PC-9 (cell line): Measurements from ENCODE around the gene ADAMTS10. TPM values are rescaled to one million over a fixed set of nuclear protein-coding genes. Genes with fewer than 3 reads are reported as not detected.

Experiments used
- BruUV-seq: library from RNA; stranded (reverse); fragments of 400-500 nt; replicated peaks from 2 replicates; lab custom pipeline; 2021; lab: Mats Ljungman, UMichigan
- CTCF ChIA-PET: fragments of 300-600 bp; sonication (Branson Sonifier 250); formaldehyde crosslinking; loops from one replicate; lab custom pipeline; 2022; ENCODE audit warnings: antibody characterized with exemption; lab: Charles Lee
- POLR2A ChIA-PET: fragments of 300-600 bp; sonication (Branson Sonifier 250); formaldehyde crosslinking; loops from one replicate; lab custom pipeline; 2022; ENCODE audit warnings: antibody characterized with exemption; ENCODE audit not compliant: unreplicated experiment; lab: Charles Lee
- DNase-seq, 2 experiments: peaks; one replicate each; pipeline versions ENCODE4 v3.0.0 to v3.0.0-alpha.2; 2015 to 2022; ENCODE audit warnings: mixed read lengths in 1 of 2
- H2AFZ ChIP-seq: fragments of 200-600 bp; sonication (generic); 2 replicates; pipeline ENCODE4 v1.8.1; 2017; ENCODE audit warnings: antibody characterized with exemption
- H3F3A ChIP-seq: fragments of 200-600 bp; sonication (generic); 2 replicates; pipeline ENCODE4 v1.8.1; 2017; ENCODE audit warnings: antibody characterized with exemption, mild to moderate bottlenecking, low read depth; ENCODE audit not compliant: insufficient read depth
- H3K27ac ChIP-seq: fragments of 200-600 bp; sonication (generic); 2 replicates; pipeline ENCODE4 v1.6.1; 2016; ENCODE audit warnings: mixed run types
- H3K27me3 ChIP-seq: fragments of 200-600 bp; sonication (generic); 2 replicates; pipeline ENCODE4 v1.6.1; 2016; ENCODE audit warnings: low read depth, mixed run types; ENCODE audit not compliant: insufficient read depth
- H3K36me3 ChIP-seq: fragments of 200-600 bp; sonication (generic); 2 replicates; pipeline ENCODE4 v1.6.1; 2016; ENCODE audit warnings: low read depth, mixed run types
- H3K4me1 ChIP-seq: fragments of 200-600 bp; sonication (generic); replicated peaks from 2 replicates; pipeline ENCODE4 v1.6.1; 2016; ENCODE audit warnings: mixed run types; ENCODE audit not compliant: insufficient read depth
- H3K4me2 ChIP-seq: fragments of 200-600 bp; sonication (generic); 2 replicates; pipeline ENCODE4 v1.6.1; 2017; ENCODE audit warnings: mixed run types
- H3K4me3 ChIP-seq: fragments of 200-600 bp; sonication (generic); 2 replicates; pipeline ENCODE4 v1.6.1; 2016; ENCODE audit warnings: mixed run types
- H3K79me2 ChIP-seq: fragments of 200-600 bp; sonication (generic); 2 replicates; pipeline ENCODE4 v1.6.1; 2017; ENCODE audit warnings: low read depth, mixed run types
- H3K9me2 ChIP-seq: fragments of 200-600 bp; sonication (generic); 2 replicates; pipeline ENCODE4 v1.8.1; 2017; ENCODE audit warnings: mild to moderate bottlenecking; ENCODE audit not compliant: insufficient read depth
- H3K9me3 ChIP-seq: fragments of 200-600 bp; sonication (generic); 2 replicates; pipeline ENCODE4 v1.8.1; 2016; ENCODE audit warnings: low read depth; ENCODE audit not compliant: insufficient read depth
- H4K20me1 ChIP-seq: fragments of 200-600 bp; sonication (generic); 2 replicates; pipeline ENCODE4 v1.8.1; 2017; ENCODE audit not compliant: insufficient read depth
- EZH2 ChIP-seq: fragments of 200-600 bp; sonication (generic); IDR thresholded peaks from 2 replicates; pipeline ENCODE4 v1.8.0; 2017; ENCODE audit warnings: antibody characterized with exemption, low read depth
- intact Hi-C: fragments of 100-400 bp; cut with micrococcal nuclease; formaldehyde crosslinking; loops from one replicate; pipeline ENCODE4 v1.10.0; 2022; ENCODE audit not compliant: unreplicated experiment
- total RNA-seq: library from RNA; stranded (reverse); gene quantifications from 2 replicates; pipeline ENCODE4 v1.2.3, GENCODE V29; 2021
- TF ChIP-seq, protein P1 (sequence below): fragments of 200-600 bp; sonication (generic); conservative IDR thresholded peaks from 2 replicates; pipeline ENCODE4 v1.6.1; 2017; ENCODE audit warnings: mixed run types, antibody characterized with exemption, mild to moderate bottlenecking, moderate library complexity

The ADAMTS10 gene
- total RNA-seq, 1 experiment from 2014 or later, result not detected

DNA sequence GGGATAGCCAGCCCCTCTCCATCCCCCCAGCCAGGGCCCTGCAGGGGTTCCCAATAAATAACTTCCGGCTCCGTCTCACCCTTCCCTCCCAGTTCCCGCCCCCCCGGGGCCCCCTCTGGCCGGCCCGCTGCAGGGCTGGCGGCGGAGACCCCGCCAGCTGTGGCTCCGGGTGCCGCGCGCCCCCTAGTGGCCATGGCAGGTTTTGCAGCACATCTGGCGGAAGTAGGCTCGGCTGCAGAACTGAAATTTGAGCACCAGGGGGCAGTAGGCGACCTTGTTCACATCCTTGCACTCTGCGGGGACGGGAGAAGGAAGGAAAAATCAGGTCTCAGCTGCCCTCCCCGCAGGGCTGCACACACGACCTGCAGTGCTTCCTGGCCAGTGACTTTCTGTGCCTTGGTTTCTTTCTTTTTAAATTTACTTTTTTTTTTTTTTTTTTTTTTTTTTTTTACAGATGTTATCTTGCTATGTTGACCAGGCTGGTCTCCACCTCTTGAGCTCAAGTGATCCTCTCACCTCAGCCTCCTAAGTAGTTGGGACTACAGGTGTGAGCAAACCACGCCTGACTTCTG lies 29.7 kb downstream of the ADAMTS10 start:
- Histone ChIP-seq H3K79me2 (no peaks in the 10 kb centered on the region), H4K20me1 (no peaks in the 10 kb centered on the region), H3K4me1 (peaks cover 19% of the 10 kb centered on the region), H3K4me2 (no peak overlapping the region), H3K4me3 (no peak overlapping the region), H3F3A (peaks cover 45% of the 10 kb centered on the region), H3K9me3 (no peaks in the 10 kb centered on the region), H3K36me3 (no peaks in the 10 kb centered on the region), H3K9me2 (no peaks in the 10 kb centered on the region), H3K27me3 (peaks cover 11% of the 10 kb centered on the region; the same call in 1 of the 2 replicates), H2AFZ (no peak overlapping the region), H3K27ac (no peak overlapping the region)
- BruUV-seq, result no TSS peak
- TF ChIP-seq, protein P1, sequence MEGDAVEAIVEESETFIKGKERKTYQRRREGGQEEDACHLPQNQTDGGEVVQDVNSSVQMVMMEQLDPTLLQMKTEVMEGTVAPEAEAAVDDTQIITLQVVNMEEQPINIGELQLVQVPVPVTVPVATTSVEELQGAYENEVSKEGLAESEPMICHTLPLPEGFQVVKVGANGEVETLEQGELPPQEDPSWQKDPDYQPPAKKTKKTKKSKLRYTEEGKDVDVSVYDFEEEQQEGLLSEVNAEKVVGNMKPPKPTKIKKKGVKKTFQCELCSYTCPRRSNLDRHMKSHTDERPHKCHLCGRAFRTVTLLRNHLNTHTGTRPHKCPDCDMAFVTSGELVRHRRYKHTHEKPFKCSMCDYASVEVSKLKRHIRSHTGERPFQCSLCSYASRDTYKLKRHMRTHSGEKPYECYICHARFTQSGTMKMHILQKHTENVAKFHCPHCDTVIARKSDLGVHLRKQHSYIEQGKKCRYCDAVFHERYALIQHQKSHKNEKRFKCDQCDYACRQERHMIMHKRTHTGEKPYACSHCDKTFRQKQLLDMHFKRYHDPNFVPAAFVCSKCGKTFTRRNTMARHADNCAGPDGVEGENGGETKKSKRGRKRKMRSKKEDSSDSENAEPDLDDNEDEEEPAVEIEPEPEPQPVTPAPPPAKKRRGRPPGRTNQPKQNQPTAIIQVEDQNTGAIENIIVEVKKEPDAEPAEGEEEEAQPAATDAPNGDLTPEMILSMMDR, result peak; percentile 100
- no peak for TF ChIP-seq EZH2
- peak in 1 of 2 experiments; percentile 72 for DNase-seq
- POLR2A ChIA-PET, result no interaction called here
- intact Hi-C loops, result loop anchor here (5.0 kb wide), 2 partner anchors 112 to 313 kb away; no protein-coding TSS in a partner anchor
- CTCF ChIA-PET, result interaction anchor here (0.5 to 1.2 kb wide), 15 partner anchors 9 to 582 kb away, joined by 3 to 10 read pairs (median 4); partner anchors contain the start of genes MARCHF2, RAB11B and ZNF414

DNA sequence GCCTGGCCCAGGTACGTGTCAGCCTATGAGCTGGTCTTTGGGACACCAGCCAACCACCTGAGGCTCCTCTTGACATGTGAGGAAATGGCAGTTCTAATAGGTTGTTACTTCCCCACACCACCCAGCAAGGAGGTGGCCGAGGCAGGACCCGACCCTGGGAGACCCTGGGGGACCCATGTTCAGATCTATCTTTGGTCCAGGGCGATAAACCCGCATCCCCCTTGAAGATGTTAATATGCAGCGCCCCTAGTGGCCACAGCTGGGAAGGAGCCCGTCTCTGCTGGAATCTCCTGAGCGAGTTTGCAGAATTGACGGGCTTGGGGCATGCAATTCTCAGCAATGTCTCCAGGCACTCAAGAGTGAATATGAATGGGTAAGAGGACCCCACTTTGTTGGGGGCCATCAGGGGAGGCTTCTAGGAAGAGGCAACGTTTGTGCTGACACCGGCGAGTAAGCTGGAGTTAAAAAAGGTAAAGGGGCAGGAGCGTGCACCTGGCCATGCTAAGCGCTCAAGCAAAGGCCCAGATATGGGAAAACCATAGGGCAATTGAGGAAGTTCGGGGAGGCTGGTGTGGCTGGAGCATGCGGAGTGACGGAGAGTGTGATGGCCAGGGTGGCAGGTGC lies 31.8 kb downstream of the ADAMTS10 start:
- no peaks in the 10 kb centered on the region for H4K20me1 ChIP-seq
- peaks cover 23% of the 10 kb centered on the region for H3K4me1 ChIP-seq
- H3K4me3 ChIP-seq, result no peak overlapping the region
- H3K27me3 ChIP-seq, result peaks cover 11% of the 10 kb centered on the region; the same call in 1 of the 2 replicates
- ChIA-PET POLR2A (interaction anchor here (0.6 kb wide), 1 partner anchor 189 kb away, joined by 3 read pairs; the partner anchor contains the start of gene RAB11B), CTCF (interaction anchor here (0.5 to 1.4 kb wide), 7 partner anchors 8 to 556 kb away, joined by 3 to 6 read pairs (median 5); partner anchors contain the start of gene ZNF414)
- H3K4me2 ChIP-seq, result no peak overlapping the region
- no TSS peak for BruUV-seq
- H3F3A ChIP-seq, result peaks cover 47% of the 10 kb centered on the region
- H2AFZ ChIP-seq, result no peak overlapping the region
- H3K36me3 ChIP-seq, result no peaks in the 10 kb centered on the region
- H3K9me3 ChIP-seq, result no peaks in the 10 kb centered on the region
- H3K79me2 ChIP-seq, result no peaks in the 10 kb centered on the region
- peak; percentile 55 to 63 for DNase-seq
- intact Hi-C loops, result loop anchor here (1.0 kb wide), 1 partner anchor 9 kb away; no protein-coding TSS in a partner anchor
- TF ChIP-seq EZH2, result no peak
- TF ChIP-seq, protein P1, result peak; percentile 99
- no peak overlapping the region for H3K27ac ChIP-seq
- H3K9me2 ChIP-seq, result no peaks in the 10 kb centered on the region

DNA sequence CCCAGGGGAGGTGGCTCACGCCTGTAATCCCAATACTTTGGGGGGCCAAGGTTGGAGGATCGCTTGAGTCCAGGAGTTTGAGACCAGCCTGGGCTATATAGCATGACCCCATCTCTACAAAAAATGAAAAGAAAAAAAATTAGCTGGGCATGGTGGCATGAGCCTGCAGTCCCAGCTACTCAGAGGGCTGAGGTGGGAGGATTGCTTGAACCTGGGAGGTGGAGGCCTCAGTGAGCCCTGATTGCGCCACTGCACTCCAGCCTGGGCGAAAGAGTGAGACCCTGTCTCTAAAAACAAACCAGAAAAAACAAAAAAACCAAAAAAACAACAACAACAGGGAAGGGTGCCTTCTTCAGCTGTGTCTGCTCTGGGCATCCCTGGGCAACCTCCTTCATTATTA lies 32.8 kb downstream of the ADAMTS10 start:
- no peaks in the 10 kb centered on the region for H3K36me3 ChIP-seq
- H3K27me3 ChIP-seq, result peaks cover 11% of the 10 kb centered on the region; the same call in 1 of the 2 replicates
- H3K9me2 ChIP-seq, result no peaks in the 10 kb centered on the region
- CTCF ChIA-PET, result interaction anchor here (1.4 kb wide), 1 partner anchor 9 kb away, joined by 6 read pairs; no protein-coding TSS in a partner anchor
- no TSS peak for BruUV-seq
- TF ChIP-seq, protein P1, result no peak
- TF ChIP-seq EZH2, result no peak
- H3K79me2 ChIP-seq, result no peaks in the 10 kb centered on the region
- H3K4me1 ChIP-seq, result peaks cover 20% of the 10 kb centered on the region
- no peak overlapping the region for H3K4me3 ChIP-seq
- intact Hi-C loops, result loop anchor here (1.0 kb wide), 1 partner anchor 8 kb away; no protein-coding TSS in a partner anchor
- H3K27ac ChIP-seq, result no peak overlapping the region
- H4K20me1 ChIP-seq, result no peaks in the 10 kb centered on the region
- no peak for DNase-seq
- peaks cover 37% of the 10 kb centered on the region for H3F3A ChIP-seq
- H3K9me3 ChIP-seq, result no peaks in the 10 kb centered on the region
- H3K4me2 ChIP-seq, result no peak overlapping the region
- no peak overlapping the region for H2AFZ ChIP-seq
- POLR2A ChIA-PET, result no interaction called here
